ENCODE measurements around the gene GALNT6. TPM values are rescaled to one million over a fixed set of nuclear protein-coding genes. Genes with fewer than 3 reads are reported as not detected.

Gene GALNT6
- total RNA-seq, 1 experiment from 2014 or later = 9.8 TPM

DNA sequence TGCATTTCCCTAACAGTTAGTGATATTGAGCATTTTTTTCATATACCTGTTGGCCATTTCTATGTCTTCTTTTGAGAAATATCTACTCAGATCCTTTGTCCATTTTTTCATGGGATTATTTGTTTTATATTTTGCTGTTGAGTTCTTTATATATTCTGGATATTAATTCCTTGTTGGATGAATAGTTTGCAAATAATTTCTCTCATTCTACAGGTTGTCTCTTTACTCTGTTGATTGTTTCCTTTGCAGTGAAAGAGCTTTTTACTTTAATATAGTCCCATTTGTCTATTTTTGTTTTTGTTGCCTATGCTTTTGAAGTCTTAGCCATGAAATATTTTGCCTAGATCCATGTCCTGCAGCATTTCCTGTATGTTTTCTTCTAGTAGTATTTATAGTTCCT, 21.9 kb upstream of the GALNT6 start:
- H2AK5ac ChIP-seq (ENCODE audit: insufficient read length, low read length) = no peak overlapping the region
- H3K27me3 ChIP-seq (ENCODE audit: insufficient read depth, low read length) = no peaks in the 10 kb centered on the region
- no peaks in the 10 kb centered on the region for H3K9me3 ChIP-seq (ENCODE audit: control insufficient read depth, low read depth, low read length)
- H3K79me1 ChIP-seq (ENCODE audit: insufficient read depth, low read depth, low read length, poor library complexity, severe bottlenecking) = no peaks in the 10 kb centered on the region
- no peak overlapping the region for H3K4me3 Mint-ChIP-seq
- H2BK20ac ChIP-seq (ENCODE audit: low read depth, low read length, poor library complexity, severe bottlenecking) = no peak overlapping the region
- no peak overlapping the region for H3K56ac ChIP-seq (ENCODE audit: insufficient read length, low read depth, low read length)
- H2BK120ac ChIP-seq (ENCODE audit: low read depth, low read length, poor library complexity, severe bottlenecking) = no peak overlapping the region
- H4K8ac ChIP-seq (replicated peaks; ENCODE audit: insufficient read length, low read depth, low read length) = no peak overlapping the region
- H3K36me3 Mint-ChIP-seq (ENCODE audit: insufficient read depth in 1 of 3, low read depth in 3 of 3) = no peaks in the 10 kb centered on the region
- no peak overlapping the region for H4K5ac ChIP-seq (ENCODE audit: insufficient read length, low read depth, low read length)
- no peaks in the 10 kb centered on the region for H3K27me3 Mint-ChIP-seq (ENCODE audit: low read depth)
- no peak overlapping the region for H3K14ac ChIP-seq (ENCODE audit: insufficient read depth, low read length)
- H3K4ac ChIP-seq (ENCODE audit: low read depth, low read length) = no peak overlapping the region
- H2BK12ac ChIP-seq (ENCODE audit: insufficient read length, low read depth, low read length) = no peak overlapping the region
- no peak overlapping the region for H3T11ph ChIP-seq (ENCODE audit: low read length)
- no peaks in the 10 kb centered on the region for H3K9me3 Mint-ChIP-seq
- DNase-seq = no peak
- no peak overlapping the region for H3K9ac ChIP-seq (ENCODE audit: extremely low read depth, insufficient read length, low read length)
- H3K4me1 Mint-ChIP-seq = peaks cover 5 to 7% of the 10 kb centered on the region in 2 experiments; a peak in 2 of 4 replicates
- H3K4me1 ChIP-seq (ENCODE audit: insufficient read depth, low read length) = no peaks in the 10 kb centered on the region
- H3K27ac ChIP-seq (ENCODE audit: insufficient read length, low read depth, low read length) = no peak overlapping the region
- TF ChIP-seq, protein P1, sequence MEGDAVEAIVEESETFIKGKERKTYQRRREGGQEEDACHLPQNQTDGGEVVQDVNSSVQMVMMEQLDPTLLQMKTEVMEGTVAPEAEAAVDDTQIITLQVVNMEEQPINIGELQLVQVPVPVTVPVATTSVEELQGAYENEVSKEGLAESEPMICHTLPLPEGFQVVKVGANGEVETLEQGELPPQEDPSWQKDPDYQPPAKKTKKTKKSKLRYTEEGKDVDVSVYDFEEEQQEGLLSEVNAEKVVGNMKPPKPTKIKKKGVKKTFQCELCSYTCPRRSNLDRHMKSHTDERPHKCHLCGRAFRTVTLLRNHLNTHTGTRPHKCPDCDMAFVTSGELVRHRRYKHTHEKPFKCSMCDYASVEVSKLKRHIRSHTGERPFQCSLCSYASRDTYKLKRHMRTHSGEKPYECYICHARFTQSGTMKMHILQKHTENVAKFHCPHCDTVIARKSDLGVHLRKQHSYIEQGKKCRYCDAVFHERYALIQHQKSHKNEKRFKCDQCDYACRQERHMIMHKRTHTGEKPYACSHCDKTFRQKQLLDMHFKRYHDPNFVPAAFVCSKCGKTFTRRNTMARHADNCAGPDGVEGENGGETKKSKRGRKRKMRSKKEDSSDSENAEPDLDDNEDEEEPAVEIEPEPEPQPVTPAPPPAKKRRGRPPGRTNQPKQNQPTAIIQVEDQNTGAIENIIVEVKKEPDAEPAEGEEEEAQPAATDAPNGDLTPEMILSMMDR (conservative IDR thresholded peaks at IDR 0.05) = no peak
- no peak overlapping the region for H3K4me2 ChIP-seq (ENCODE audit: insufficient read depth, insufficient read length, low read length)
- no peak overlapping the region for H3K23ac ChIP-seq (ENCODE audit: insufficient read length, low read depth, low read length)
- no peak overlapping the region for H2BK5ac ChIP-seq (ENCODE audit: insufficient read length, low read length)
- H4K20me1 ChIP-seq (ENCODE audit: control insufficient read depth, insufficient read depth, insufficient read length) = no peaks in the 10 kb centered on the region
- H3K27ac Mint-ChIP-seq = no peak overlapping the region; a peak in 1 of 7 replicates
- no peak overlapping the region for H2BK15ac ChIP-seq (ENCODE audit: low read depth, low read length)
- no peaks in the 10 kb centered on the region for H3K79me2 ChIP-seq (ENCODE audit: insufficient read depth, low read length)
- no peaks in the 10 kb centered on the region for H3K23me2 ChIP-seq (ENCODE audit: insufficient read length, low read depth, low read length, poor library complexity, severe bottlenecking)
- H3K18ac ChIP-seq (ENCODE audit: insufficient read length, low read depth, low read length) = no peak overlapping the region
- no peak overlapping the region for H4K91ac ChIP-seq (ENCODE audit: insufficient read length, low read depth, low read length)
- H2AFZ ChIP-seq (ENCODE audit: low read length) = no peak overlapping the region

Measured in H9 (cell line).